Stimulated activated CD8-positive, alpha-beta memory T cell treated with anti-CD3 and anti-CD28 coated beads, Interleukin-7, amount 100 ng/mL, for 4 hours (primary cell): ENCODE measurements around the gene TMEM43.

ENCODE experiments used
- DNase-seq, 2 donors: peaks; one replicate each; pipeline ENCODE4 v3.0.0-alpha.2; 2020; ENCODE audit warnings: low read depth in 2 of 2

The TMEM43 gene

DNA sequence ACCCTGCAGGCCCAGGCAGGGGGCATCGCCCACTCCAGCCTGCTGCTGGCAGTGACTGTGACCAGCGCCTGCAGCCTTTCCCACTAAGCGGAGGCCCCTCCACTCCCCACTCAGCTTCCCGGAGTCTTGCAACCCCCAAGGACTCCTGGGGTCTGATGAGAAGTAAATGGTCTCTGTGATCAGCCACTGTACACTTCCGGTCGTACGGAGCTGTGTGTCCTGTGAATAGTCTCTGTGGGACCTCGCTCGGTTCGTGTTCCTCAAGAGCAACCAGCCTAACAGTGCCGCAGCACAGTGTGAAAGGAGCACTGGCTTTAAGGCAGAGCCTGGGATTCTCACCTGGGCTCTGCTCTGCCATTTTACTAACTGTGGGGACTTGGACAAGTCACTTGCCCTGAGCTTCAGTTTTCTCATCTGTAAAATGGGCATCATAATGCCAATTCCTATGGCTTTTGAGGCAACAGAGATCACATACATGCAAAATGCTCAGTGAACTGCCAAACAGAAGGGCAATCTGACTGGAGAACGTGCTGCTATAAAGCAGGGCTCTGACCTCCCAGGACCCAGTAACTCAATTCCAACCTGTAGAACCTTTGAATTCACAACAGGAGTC is 26.7 kb downstream of the TMEM43 start:
- DNase-seq = no peak

DNA sequence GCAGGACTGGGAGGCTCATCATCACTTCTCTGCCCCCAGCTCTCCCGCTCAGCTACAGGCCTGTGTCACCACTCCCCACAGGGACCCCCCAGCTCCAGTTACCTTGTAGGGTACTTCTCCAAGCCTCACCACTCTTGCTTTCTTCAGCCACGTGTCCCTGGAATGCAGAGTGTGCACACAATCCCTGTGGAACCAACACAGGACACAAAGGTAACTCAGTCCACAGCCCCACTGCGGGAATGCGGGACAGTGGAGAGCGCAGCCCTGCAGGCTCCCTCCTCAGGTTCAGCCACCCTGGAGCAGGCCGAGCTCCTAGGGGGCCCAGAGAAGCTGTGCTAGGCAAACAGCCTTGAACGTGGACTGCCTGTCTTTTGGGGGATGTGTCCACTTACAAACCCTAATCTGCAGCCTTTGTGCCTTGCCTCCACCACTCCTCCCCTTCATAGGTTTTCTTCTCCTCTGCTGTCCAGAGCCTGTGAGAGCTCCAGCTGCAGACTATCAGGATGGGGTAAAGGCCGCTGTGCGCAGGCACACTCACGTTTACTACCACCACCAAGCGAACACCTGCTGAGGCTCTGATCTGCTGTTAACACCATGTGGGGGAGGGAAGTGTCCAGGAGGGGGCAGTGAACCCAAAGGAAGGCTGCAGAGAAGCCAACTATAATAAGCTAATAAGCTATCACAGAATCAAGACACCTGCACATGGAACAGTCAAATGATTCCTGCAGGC is 27.5 kb downstream of the TMEM43 start:
- no peak for DNase-seq

DNA sequence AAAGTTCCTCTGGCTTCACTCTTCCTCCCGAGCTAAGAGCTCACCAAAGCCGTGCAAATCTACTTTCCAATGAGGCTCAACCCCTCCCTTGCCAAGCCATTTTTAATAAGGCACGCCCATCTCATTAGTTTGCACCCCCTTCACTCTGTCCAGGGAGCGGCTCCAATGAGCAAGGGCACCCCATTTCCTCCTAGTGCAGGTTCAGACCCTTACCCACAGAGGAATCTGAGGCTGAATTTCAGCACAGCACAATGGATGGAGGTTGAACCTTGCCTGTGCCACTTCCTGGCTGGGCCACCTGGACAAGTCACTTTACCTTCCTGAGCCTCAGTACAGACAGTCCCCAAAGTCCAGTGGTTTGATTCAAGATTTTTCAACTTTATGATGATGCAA is 28.1 kb downstream of the TMEM43 start:
- DNase-seq = no peak

GRCh38 chr3:14153663-14154062 is 28.8 kb downstream of the TMEM43 start:
- DNase-seq = no peak

DNA sequence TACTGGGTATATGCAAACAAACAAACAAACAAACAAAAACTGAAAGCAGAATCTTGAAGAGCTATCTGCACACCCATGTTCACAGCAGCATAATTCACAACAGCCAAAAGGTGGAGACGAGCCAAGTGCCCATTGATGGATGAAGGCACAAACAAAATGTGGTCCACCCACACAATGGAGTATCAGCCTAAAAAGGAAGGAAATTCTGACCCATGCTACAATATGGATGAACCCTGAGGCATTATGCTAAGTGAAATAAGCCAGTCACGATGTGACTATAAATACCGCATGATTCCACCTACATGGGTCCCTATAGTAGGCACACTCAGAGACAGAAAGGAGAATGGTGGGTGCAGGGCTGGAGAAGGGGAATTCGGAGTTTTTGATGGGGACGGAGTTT is 29.4 kb downstream of the TMEM43 start:
- no peak for DNase-seq

DNA sequence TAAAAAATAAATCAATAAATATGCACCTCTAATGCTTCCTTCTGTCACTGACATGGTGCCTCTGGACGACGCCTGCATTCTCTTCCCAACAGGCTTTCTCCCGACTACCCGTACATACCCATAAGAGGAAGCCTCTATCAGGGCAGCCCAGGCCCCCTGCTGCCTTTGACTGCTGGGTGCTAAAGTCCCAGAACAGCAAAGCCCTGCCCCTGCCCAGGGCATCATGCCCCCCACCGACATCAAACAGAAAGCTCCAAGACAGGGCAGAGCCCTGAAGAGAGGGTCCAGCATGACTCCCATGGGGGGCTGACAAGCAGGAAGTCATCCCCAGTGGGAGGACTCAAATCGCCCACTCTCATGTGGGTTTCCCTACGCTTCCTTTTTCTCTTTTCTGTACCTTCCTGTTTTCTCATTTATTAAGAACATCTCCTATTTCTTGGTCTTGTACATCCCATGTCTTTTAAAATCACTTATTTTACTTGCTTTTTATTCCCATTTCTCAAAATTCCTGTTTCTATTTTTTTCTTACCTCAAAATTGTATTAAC is 30.1 kb downstream of the TMEM43 start:
- no peak for DNase-seq

DNA sequence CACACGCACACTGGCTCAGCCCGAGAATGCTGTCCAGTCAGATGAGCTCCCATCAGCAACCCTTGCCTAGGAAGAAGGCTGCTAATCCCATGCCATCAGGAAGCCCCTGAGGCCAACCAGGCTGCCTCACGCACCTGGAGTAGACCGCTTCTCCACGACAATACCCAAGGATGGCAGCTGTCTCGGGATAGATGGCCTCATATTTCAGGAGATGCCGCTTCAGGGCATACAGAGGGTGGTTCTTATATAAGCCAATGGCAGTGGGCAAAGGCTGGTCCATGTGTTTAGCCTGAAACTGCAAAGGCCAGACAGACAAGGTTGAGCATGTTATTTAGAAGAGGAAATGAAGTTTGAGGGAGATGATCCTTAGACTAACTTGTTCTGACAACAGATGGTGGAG is 31.3 kb downstream of the TMEM43 start:
- no peak for DNase-seq

- DNase-seq = no peak
These were observed 32.1 kb downstream of the TMEM43 start for GRCh38 chr3:14156843-14157561.

DNA sequence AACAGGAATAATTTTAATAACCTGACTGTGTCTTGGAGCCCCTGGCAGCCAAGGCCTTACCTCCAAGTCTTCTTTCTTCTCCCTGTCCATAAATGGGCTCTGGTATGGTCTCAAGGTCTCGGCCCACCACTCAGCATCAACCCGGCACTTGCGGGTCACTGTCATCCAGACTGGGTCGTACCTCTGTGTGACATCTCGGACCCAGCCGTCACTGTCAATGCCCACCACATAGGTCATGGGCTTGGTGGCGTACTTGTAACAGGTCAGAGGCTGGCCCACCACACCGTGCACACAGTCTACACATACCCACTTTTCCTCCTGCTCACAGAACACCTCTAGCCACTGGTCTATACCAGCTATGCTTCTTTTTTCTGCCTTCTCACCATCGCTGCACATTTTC is 33.1 kb downstream of the TMEM43 start:
- no peak for DNase-seq

DNA sequence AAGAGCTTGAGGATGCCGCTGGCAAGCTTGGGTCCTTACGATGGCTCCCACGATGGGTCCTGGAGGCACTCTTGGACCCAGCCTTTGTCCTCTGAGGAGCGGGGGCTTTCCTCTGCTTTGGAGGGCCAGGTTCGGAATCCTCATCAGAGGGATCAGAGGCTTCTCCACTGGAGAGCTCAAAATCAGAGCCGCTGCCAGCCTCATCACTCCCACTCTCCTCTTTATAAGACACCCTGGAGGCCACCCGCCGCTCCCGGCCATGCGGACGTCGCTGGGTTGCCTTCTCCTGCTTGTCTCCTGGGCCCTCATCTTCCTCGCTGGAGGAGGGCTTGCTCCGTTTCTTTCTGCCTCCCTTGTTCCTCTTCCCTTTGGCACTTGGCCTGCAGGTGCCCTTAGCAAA is 33.5 kb downstream of the TMEM43 start:
- no peak for DNase-seq

DNA sequence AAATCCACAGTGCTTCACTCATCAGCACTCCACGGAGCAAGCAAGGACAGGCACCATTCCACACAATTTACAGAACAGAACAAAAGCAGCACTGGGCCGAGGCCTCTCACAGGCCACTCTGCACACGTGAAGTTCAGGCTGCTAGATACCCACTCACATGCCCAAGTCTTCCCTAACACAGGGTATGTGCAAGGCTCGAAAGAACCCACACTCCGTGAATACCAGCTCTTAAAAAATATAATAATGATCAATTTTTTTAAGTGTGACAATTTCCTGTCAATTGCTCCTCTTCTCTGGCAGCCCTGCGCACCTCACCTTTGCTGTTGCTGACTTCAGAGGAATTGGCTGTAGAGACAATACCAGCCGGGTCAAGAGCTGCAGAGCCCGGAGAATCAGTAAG is 34.6 kb downstream of the TMEM43 start:
- no peak for DNase-seq

GRCh38 chr3:14161282-14161681 is 36.4 kb downstream of the TMEM43 start:
- DNase-seq = no peak

DNA sequence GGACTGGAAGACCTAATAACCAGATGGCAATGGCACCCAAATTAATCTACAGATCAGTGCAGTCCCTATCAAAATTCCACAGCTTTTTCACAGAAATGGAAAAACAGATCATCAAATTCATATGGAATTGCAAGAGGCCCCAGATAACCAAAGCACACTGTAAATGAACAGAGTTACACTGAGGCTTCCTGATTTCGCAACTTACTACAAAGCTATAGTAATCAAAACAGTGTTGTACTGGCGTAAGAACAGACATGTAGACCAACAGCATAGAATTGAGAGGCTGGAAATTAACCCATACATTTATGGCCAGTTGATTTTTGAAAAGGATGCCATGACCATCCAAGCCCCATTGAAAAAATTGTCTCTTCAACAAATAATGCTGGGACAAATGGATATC is 37.3 kb downstream of the TMEM43 start:
- no peak for DNase-seq

- no peak for DNase-seq
These were observed 42.2 kb downstream of the TMEM43 start for GRCh38 chr3:14166877-14167603.

DNA sequence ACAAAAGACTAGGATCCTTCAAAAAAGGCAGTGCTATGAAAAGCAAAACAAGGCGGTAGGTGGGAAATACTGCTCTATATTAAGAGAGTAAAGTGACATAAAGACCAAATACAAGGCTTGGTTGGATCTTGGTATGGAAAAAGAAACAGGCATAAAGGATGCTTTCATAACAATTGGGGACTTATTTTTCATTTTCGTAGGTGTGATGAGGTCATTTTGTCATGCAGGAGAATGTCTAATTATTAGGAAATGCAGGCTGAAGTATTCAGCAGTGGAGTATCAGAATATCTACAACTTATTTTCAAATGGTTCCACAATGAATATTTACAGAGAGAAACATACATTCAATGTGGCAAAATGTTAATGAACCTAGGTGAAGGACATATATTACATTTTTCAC is 44.6 kb downstream of the TMEM43 start:
- no peak for DNase-seq

DNA sequence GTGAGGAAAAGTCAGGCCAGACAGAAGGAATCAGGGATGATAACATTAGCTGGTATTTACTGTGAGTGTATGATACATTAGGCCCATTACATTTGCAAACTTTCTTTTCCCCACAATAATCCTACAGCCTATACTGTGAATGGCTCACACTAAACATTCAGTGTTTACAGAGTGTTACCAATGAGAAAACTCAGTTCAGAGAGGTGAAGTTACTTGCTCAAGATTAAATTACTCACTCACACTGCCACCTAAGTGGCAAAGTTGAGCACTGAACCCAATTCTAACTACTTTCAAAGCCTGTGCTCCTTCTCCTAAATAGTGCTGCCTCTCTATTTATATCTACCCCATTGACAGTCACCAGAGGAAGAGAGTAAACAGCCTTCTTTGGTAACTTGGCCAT is 45.0 kb downstream of the TMEM43 start:
- DNase-seq = no peak

- DNase-seq = no peak
These were observed 45.8 kb downstream of the TMEM43 start for GRCh38 chr3:14170531-14171159.

GRCh38 chr3:14172496-14172895 is 47.6 kb downstream of the TMEM43 start:
- no peak for DNase-seq

- no peak for DNase-seq
These were observed 49.6 kb downstream of the TMEM43 start for GRCh38 chr3:14174483-14174882.

- DNase-seq = peak; percentile 19 to 25
These were observed 50.7 kb downstream of the TMEM43 start for GRCh38 chr3:14175383-14176037.

- no peak for DNase-seq
These were observed 52.9 kb downstream of the TMEM43 start for GRCh38 chr3:14177580-14178246.
